H9 (cell line): ENCODE data around the gene NUTF2. TPM values are rescaled to one million over a fixed set of nuclear protein-coding genes. Genes with fewer than 3 reads are reported as not detected.

Experiments
- DNase-seq: peaks from one replicate; pipeline ENCODE4 v3.0.0-alpha.2; 2017
- H2AFZ ChIP-seq: one replicate; pipeline ENCODE4 v1.6.1; 2013; ENCODE audit warnings: mild to moderate bottlenecking, low read length, control low read depth, moderate library complexity
- H2AK5ac ChIP-seq: 2 replicates; pipeline ENCODE4 v1.6.1; 2013; ENCODE audit warnings: low read length, control low read depth, mixed read lengths; ENCODE audit not compliant: insufficient read length
- H2BK120ac ChIP-seq: one replicate; pipeline ENCODE4 v1.6.1; 2013; ENCODE audit warnings: low read depth, mild to moderate bottlenecking, low read length, control low read depth, inconsistent platforms; ENCODE audit not compliant: poor library complexity, severe bottlenecking
- H2BK12ac ChIP-seq: 2 replicates; pipeline ENCODE4 v1.6.1; 2013; ENCODE audit warnings: low read length, control low read depth, mixed read lengths, low read depth; ENCODE audit not compliant: insufficient read length
- H2BK15ac ChIP-seq: 2 replicates; pipeline ENCODE4 v1.6.1; 2013; ENCODE audit warnings: low read depth, low read length, control low read depth
- H2BK20ac ChIP-seq: one replicate; pipeline ENCODE4 v1.6.1; 2013; ENCODE audit warnings: low read depth, mild to moderate bottlenecking, low read length, control low read depth, inconsistent platforms; ENCODE audit not compliant: poor library complexity, severe bottlenecking
- H2BK5ac ChIP-seq: 2 replicates; pipeline ENCODE4 v1.6.1; 2013; ENCODE audit warnings: low read length, control low read depth, mixed read lengths; ENCODE audit not compliant: insufficient read length
- H3K14ac ChIP-seq: 2 replicates; pipeline ENCODE4 v1.6.1; 2013; ENCODE audit warnings: low read length, control low read depth; ENCODE audit not compliant: insufficient read depth
- H3K18ac ChIP-seq: 2 replicates; pipeline ENCODE4 v1.6.1; 2013; ENCODE audit warnings: low read depth, mild to moderate bottlenecking, mixed read lengths, low read length, control low read depth; ENCODE audit not compliant: insufficient read length
- H3K23ac ChIP-seq: 2 replicates; pipeline ENCODE4 v1.6.1; 2013; ENCODE audit warnings: low read length, control low read depth, mixed read lengths, low read depth; ENCODE audit not compliant: insufficient read length
- H3K23me2 ChIP-seq: 2 replicates; pipeline ENCODE4 v1.6.1; 2013; ENCODE audit warnings: low read depth, mild to moderate bottlenecking, mixed read lengths, low read length, control low read depth; ENCODE audit not compliant: insufficient read length, poor library complexity, severe bottlenecking
- H3K27ac ChIP-seq: 2 replicates; pipeline ENCODE4 v1.5.1; 2013; ENCODE audit warnings: low read length, control low read depth, mixed read lengths, low read depth; ENCODE audit not compliant: insufficient read length
- H3K27me3 ChIP-seq: 2 replicates; pipeline ENCODE4 v1.6.1; 2013; ENCODE audit warnings: low read length, control low read depth, inconsistent platforms; ENCODE audit not compliant: insufficient read depth
- H3K4ac ChIP-seq: 2 replicates; pipeline ENCODE4 v1.6.1; 2013; ENCODE audit warnings: low read depth, mild to moderate bottlenecking, control low read depth, inconsistent platforms, low read length, moderate library complexity
- H3K4me1 ChIP-seq: 2 replicates; pipeline ENCODE4 v1.6.1; 2013; ENCODE audit warnings: low read length, control low read depth, inconsistent platforms; ENCODE audit not compliant: insufficient read depth
- H3K4me2 ChIP-seq: 2 replicates; pipeline ENCODE4 v1.6.1; 2013; ENCODE audit warnings: low read length, control low read depth, mixed read lengths; ENCODE audit not compliant: insufficient read length, insufficient read depth
- H3K56ac ChIP-seq: 2 replicates; pipeline ENCODE4 v1.6.1; 2013; ENCODE audit warnings: low read depth, mild to moderate bottlenecking, mixed read lengths, low read length, control low read depth; ENCODE audit not compliant: insufficient read length
- H3K79me1 ChIP-seq: 2 replicates; pipeline ENCODE4 v1.6.1; 2013; ENCODE audit warnings: low read depth, mild to moderate bottlenecking, moderate library complexity, low read length, control low read depth, inconsistent platforms; ENCODE audit not compliant: insufficient read depth, poor library complexity, severe bottlenecking
- H3K79me2 ChIP-seq: 2 replicates; pipeline ENCODE4 v1.6.1; 2013; ENCODE audit warnings: low read length, control low read depth, inconsistent platforms; ENCODE audit not compliant: insufficient read depth
- H3K9ac ChIP-seq: 2 replicates; pipeline ENCODE4 v1.6.1; 2013; ENCODE audit warnings: low read length, control low read depth, mixed read lengths; ENCODE audit not compliant: insufficient read length; ENCODE audit errors: extremely low read depth
- H3K9me3 ChIP-seq: one replicate; pipeline ENCODE4 v1.6.1; 2013; ENCODE audit warnings: low read depth, low read length, inconsistent platforms; ENCODE audit not compliant: control insufficient read depth
- H3T11ph ChIP-seq: one replicate; pipeline ENCODE4 v1.6.1; 2013; ENCODE audit warnings: mild to moderate bottlenecking, low read length, control low read depth, inconsistent platforms
- H4K20me1 ChIP-seq: one replicate; pipeline ENCODE4 v1.6.1; 2013; ENCODE audit not compliant: control insufficient read depth, insufficient read length, insufficient read depth
- H4K5ac ChIP-seq: 2 replicates; pipeline ENCODE4 v1.6.1; 2013; ENCODE audit warnings: low read depth, mild to moderate bottlenecking, mixed read lengths, low read length, control low read depth; ENCODE audit not compliant: insufficient read length
- H4K8ac ChIP-seq: replicated peaks from 2 replicates; pipeline ENCODE4 v1.6.1; 2013; ENCODE audit warnings: low read length, control low read depth, mixed read lengths, low read depth; ENCODE audit not compliant: insufficient read length
- H4K91ac ChIP-seq: 2 replicates; pipeline ENCODE4 v1.6.1; 2013; ENCODE audit warnings: low read depth, mild to moderate bottlenecking, moderate library complexity, mixed read lengths, low read length, control low read depth; ENCODE audit not compliant: insufficient read length
- H3K27ac Mint-ChIP-seq, 3 experiments: 2 replicates in 2 of 3; 3 replicates in 1 of 3; pipeline ENCODE4 v1.8.0; 2020 to 2021; ENCODE audit warnings: mixed read lengths in 3 of 3, mild to moderate bottlenecking in 1 of 3, moderate library complexity in 1 of 3
- H3K27me3 Mint-ChIP-seq: 2 replicates; pipeline ENCODE4 v1.8.0; 2021; ENCODE audit warnings: low read depth, mild to moderate bottlenecking, moderate library complexity, mixed read lengths
- H3K36me3 Mint-ChIP-seq, 3 experiments: 2 replicates in 2 of 3; 3 replicates in 1 of 3; pipeline ENCODE4 v1.8.0; 2020 to 2021; ENCODE audit warnings: low read depth in 3 of 3, mixed read lengths in 3 of 3; ENCODE audit not compliant: insufficient read depth in 1 of 3
- H3K4me1 Mint-ChIP-seq, 2 experiments: 2 replicates each; pipeline ENCODE4 v1.8.0; 2020; ENCODE audit warnings: mixed read lengths in 2 of 2
- H3K4me3 Mint-ChIP-seq, 2 experiments: 2 replicates in 1 of 2; 3 replicates in 1 of 2; pipeline ENCODE4 v1.8.0; 2020 to 2021; ENCODE audit warnings: mild to moderate bottlenecking in 2 of 2, mixed read lengths in 2 of 2, moderate library complexity in 1 of 2
- H3K9me3 Mint-ChIP-seq, 2 experiments: 2 replicates in 1 of 2; 3 replicates in 1 of 2; pipeline ENCODE4 v1.8.0; 2020; ENCODE audit warnings: mild to moderate bottlenecking in 2 of 2, mixed read lengths in 2 of 2, moderate library complexity in 1 of 2
- WGBS: extraction: QIAGEN DNeasy Blood & Tissue Kit; methylation state at CpG from one replicate; pipeline ENCODE4 v1.1.7; 2013; ENCODE audit warnings: missing lambda C conversion rate, low lambda C conversion rate, mixed read lengths; ENCODE audit not compliant: insufficient read length; ENCODE audit errors: extremely low coverage; 5-methylcytosine and 5-hydroxymethylcytosine counted together
- total RNA-seq: library from RNA; stranded (reverse); gene quantifications from 2 replicates; pipeline ENCODE4 v1.2.1, GENCODE V29; 2021
- TF ChIP-seq, protein P1 (sequence below): fragments of 200-600 bp; sonication (generic); conservative IDR thresholded peaks from 3 replicates; pipeline ENCODE4 v1.8.0; 2021; ENCODE audit warnings: antibody characterized with exemption, mild to moderate bottlenecking

Gene NUTF2
- total RNA-seq, 1 experiment from 2014 or later = 198 TPM

DNA sequence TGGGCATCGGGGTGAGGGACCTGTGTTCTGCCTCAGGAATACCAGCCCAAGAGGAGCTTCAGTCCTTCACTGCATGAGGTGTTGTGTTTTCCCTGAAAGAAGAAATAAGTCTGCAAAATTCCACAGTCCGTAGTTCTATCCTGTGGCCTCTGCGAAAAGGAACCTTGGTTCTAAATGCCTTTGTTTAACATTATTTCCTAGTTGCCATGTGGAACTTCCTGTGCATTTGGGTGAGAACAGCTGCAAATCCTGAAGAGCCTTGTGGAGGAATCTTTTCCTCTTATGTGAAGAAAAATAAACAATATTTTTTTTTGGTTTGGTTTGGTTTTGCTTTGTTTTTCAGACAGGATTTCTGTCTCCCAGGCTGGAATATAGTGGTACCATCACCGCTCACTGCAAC lies 56.1 kb downstream of the NUTF2 start:
- Mint-ChIP-seq H3K4me3 (no peak overlapping the region), H3K27ac (no peak overlapping the region; a peak in 1 of 7 replicates), H3K4me1 (peaks cover 0 to 3% of the 10 kb centered on the region in 2 experiments; a peak in 1 of 4 replicates), H3K9me3 (no peaks in the 10 kb centered on the region), H3K36me3 (peaks cover 4 to 12% (median 12%) of the 10 kb centered on the region in 3 experiments; a peak in 6 of 7 replicates), H3K27me3 (no peaks in the 10 kb centered on the region)
- no peaks in the 10 kb centered on the region for H3K9me3 ChIP-seq
- H3K14ac ChIP-seq = no peak overlapping the region
- H3K18ac ChIP-seq = no peak overlapping the region
- H2BK12ac ChIP-seq = no peak overlapping the region
- no peak for DNase-seq
- no peak overlapping the region for H4K91ac ChIP-seq
- no peaks in the 10 kb centered on the region for H4K20me1 ChIP-seq
- H3K4me1 ChIP-seq = no peaks in the 10 kb centered on the region
- no peak overlapping the region for H2BK15ac ChIP-seq
- no peak overlapping the region for H2BK120ac ChIP-seq
- no peaks in the 10 kb centered on the region for H3K27me3 ChIP-seq
- no CpG with 5 or more reads among the region's 4 CpGs for WGBS
- H3K23ac ChIP-seq = no peak overlapping the region
- no peaks in the 10 kb centered on the region for H3K79me1 ChIP-seq
- H3T11ph ChIP-seq = no peak overlapping the region
- H2BK20ac ChIP-seq = no peak overlapping the region
- H4K5ac ChIP-seq = no peak overlapping the region
- H3K27ac ChIP-seq = no peak overlapping the region
- no peak overlapping the region for H3K4ac ChIP-seq
- no peak overlapping the region for H2BK5ac ChIP-seq
- no peak overlapping the region for H3K4me2 ChIP-seq
- TF ChIP-seq, protein P1, sequence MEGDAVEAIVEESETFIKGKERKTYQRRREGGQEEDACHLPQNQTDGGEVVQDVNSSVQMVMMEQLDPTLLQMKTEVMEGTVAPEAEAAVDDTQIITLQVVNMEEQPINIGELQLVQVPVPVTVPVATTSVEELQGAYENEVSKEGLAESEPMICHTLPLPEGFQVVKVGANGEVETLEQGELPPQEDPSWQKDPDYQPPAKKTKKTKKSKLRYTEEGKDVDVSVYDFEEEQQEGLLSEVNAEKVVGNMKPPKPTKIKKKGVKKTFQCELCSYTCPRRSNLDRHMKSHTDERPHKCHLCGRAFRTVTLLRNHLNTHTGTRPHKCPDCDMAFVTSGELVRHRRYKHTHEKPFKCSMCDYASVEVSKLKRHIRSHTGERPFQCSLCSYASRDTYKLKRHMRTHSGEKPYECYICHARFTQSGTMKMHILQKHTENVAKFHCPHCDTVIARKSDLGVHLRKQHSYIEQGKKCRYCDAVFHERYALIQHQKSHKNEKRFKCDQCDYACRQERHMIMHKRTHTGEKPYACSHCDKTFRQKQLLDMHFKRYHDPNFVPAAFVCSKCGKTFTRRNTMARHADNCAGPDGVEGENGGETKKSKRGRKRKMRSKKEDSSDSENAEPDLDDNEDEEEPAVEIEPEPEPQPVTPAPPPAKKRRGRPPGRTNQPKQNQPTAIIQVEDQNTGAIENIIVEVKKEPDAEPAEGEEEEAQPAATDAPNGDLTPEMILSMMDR = no peak
- no peaks in the 10 kb centered on the region for H3K79me2 ChIP-seq
- no peak overlapping the region for H2AFZ ChIP-seq
- H3K9ac ChIP-seq = no peak overlapping the region
- H3K56ac ChIP-seq = no peak overlapping the region
- no peak overlapping the region for H2AK5ac ChIP-seq
- H4K8ac ChIP-seq = no peak overlapping the region
- H3K23me2 ChIP-seq = no peaks in the 10 kb centered on the region
